ENCODE measurements around the gene HAPSTR1. TPM values are rescaled to one million over a fixed set of nuclear protein-coding genes. Genes with fewer than 3 reads are reported as not detected.

The HAPSTR1 gene
- total and polyA plus RNA-seq, 7 donors: 12.6 to 47.6 (median 43.8) TPM

- Histone ChIP-seq H3K27ac (no peak overlapping the region), H3K27me3 (no peaks in the 10 kb centered on the region), H3K9me3 (no peaks in the 10 kb centered on the region), H3K4me3 (no peak overlapping the region), H3K4me1 (no peaks in the 10 kb centered on the region), H3K36me3 (no peaks in the 10 kb centered on the region)
- intact Hi-C loops (cut with DNase I): no loop called here
- DNase-seq: no peak
- TF ChIP-seq EP300 (IDR thresholded peaks at IDR 0.05) (no peak), POLR2A (IDR thresholded peaks at IDR 0.05) (no peak), CTCF (IDR thresholded peaks at IDR 0.05) (no peak), POLR2AphosphoS5 (IDR thresholded peaks at IDR 0.05) (no peak)
- WGBS, 2 donors: 84 to 87% methylated on average over 4 of the region's 4 CpGs
Measured at GRCh38 chr16:9054460-9054859, 37.0 kb upstream of the HAPSTR1 start.

- TF ChIP-seq EP300 (IDR thresholded peaks at IDR 0.05) (no peak), POLR2A (IDR thresholded peaks at IDR 0.05) (no peak)
- Histone ChIP-seq H3K9me3 (no peaks in the 10 kb centered on the region), H3K27ac (no peak overlapping the region), H3K27me3 (no peaks in the 10 kb centered on the region), H3K4me3 (no peak overlapping the region), H3K4me1 (no peaks in the 10 kb centered on the region), H3K36me3 (no peaks in the 10 kb centered on the region)
- intact Hi-C loops (cut with DNase I): no loop called here
- DNase-seq: no peak
- whole genome bisulfite sequencing, 2 donors: 94 to 99% methylated on average over 2 of the region's 2 CpGs
Measured at GRCh38 chr16:9055115-9055514, 36.3 kb upstream of the HAPSTR1 start.

- intact Hi-C loops (cut with DNase I): no loop called here
- Histone ChIP-seq H3K27ac (no peak overlapping the region), H3K36me3 (no peaks in the 10 kb centered on the region), H3K9me3 (no peaks in the 10 kb centered on the region), H3K27me3 (no peaks in the 10 kb centered on the region), H3K4me1 (no peaks in the 10 kb centered on the region), H3K4me3 (no peak overlapping the region)
- TF ChIP-seq EP300 (IDR thresholded peaks at IDR 0.05) (no peak), POLR2AphosphoS5 (IDR thresholded peaks at IDR 0.05) (no peak), CTCF (IDR thresholded peaks at IDR 0.05) (no peak), POLR2A (IDR thresholded peaks at IDR 0.05) (no peak)
- 77 to 84% methylated on average over 2 of the region's 2 CpGs for WGBS, 2 donors
- DNase-seq: no peak
Measured at GRCh38 chr16:9055661-9056060, 35.8 kb upstream of the HAPSTR1 start.

- intact Hi-C loops (cut with DNase I): no loop called here
- TF ChIP-seq POLR2A (IDR thresholded peaks at IDR 0.05) (no peak), EP300 (IDR thresholded peaks at IDR 0.05) (no peak), CTCF (IDR thresholded peaks at IDR 0.05) (no peak), POLR2AphosphoS5 (IDR thresholded peaks at IDR 0.05) (no peak)
- Histone ChIP-seq H3K4me1 (peaks cover 0 to under 1% (median 0%) of the 10 kb centered on the region in 4 donors), H3K27ac (no peak overlapping the region), H3K4me3 (no peak overlapping the region), H3K27me3 (no peaks in the 10 kb centered on the region), H3K36me3 (no peaks in the 10 kb centered on the region), H3K9me3 (no peaks in the 10 kb centered on the region)
- 87 to 88% methylated on average over 9 of the region's 9 CpGs for WGBS, 2 donors
- no peak for DNase-seq
Measured at GRCh38 chr16:9056061-9056460, 35.4 kb upstream of the HAPSTR1 start.

- H3K27me3 ChIP-seq: no peaks in the 10 kb centered on the region
- no peak overlapping the region for H3K4me3 ChIP-seq
- H3K9me3 ChIP-seq: no peaks in the 10 kb centered on the region
- peaks cover 0 to 10% (median 3%) of the 10 kb centered on the region in 4 donors for H3K4me1 ChIP-seq
- no peaks in the 10 kb centered on the region for H3K36me3 ChIP-seq
- intact Hi-C loops (cut with DNase I): no loop called here
- TF ChIP-seq EP300 (IDR thresholded peaks at IDR 0.05) (no peak), POLR2AphosphoS5 (IDR thresholded peaks at IDR 0.05) (no peak), CTCF (IDR thresholded peaks at IDR 0.05) (no peak), POLR2A (IDR thresholded peaks at IDR 0.05) (no peak)
- DNase-seq: no peak
- H3K27ac ChIP-seq: no peak overlapping the region
- 91 to 92% methylated on average over 9 of the region's 9 CpGs for WGBS, 2 donors
Measured at GRCh38 chr16:9058211-9058610, 33.2 kb upstream of the HAPSTR1 start.
